CD4-positive, alpha-beta memory T cell (primary cell): ENCODE measurements around the gene OR5K1. TPM values are rescaled to one million over a fixed set of nuclear protein-coding genes. Genes with fewer than 3 reads are reported as not detected.
A peak's percentile ranks its signal among the peaks of the same experiment; 100 is the strongest.

ENCODE experiments used
- CTCF ChIA-PET: fragments of 350-600 bp; sonication (Branson Sonifier 250); formaldehyde crosslinking; loops from one replicate; lab custom pipeline; 2021; ENCODE audit warnings: inconsistent platforms; ENCODE audit not compliant: partially characterized antibody; lab: Charles Lee
- POLR2A ChIA-PET: fragments of 350-600 bp; sonication (Branson Sonifier 250); formaldehyde crosslinking; loops from one replicate; lab custom pipeline; 2021; ENCODE audit not compliant: partially characterized antibody; lab: Charles Lee
- DNase-seq, 5 donors: peaks; one replicate each; pipeline versions ENCODE4 v3.0.0 to v3.0.0-alpha.2; 2020 to 2022; ENCODE audit warnings: mixed read lengths in 1 of 5
- H3K27ac ChIP-seq: one replicate; pipeline ENCODE4 v1.7.0; 2013; ENCODE audit warnings: low read depth, low read length
- H3K27me3 ChIP-seq: 2 replicates; pipeline ENCODE4 v1.7.0; 2013; ENCODE audit warnings: mild to moderate bottlenecking, low read length, moderate library complexity; ENCODE audit not compliant: insufficient read depth
- H3K36me3 ChIP-seq: 2 replicates; pipeline ENCODE4 v1.7.0; 2013; ENCODE audit warnings: mild to moderate bottlenecking, low read length, moderate library complexity; ENCODE audit not compliant: insufficient read depth
- H3K4me1 ChIP-seq: 2 replicates; pipeline ENCODE4 v1.7.0; 2013; ENCODE audit warnings: mild to moderate bottlenecking, low read length, moderate library complexity; ENCODE audit not compliant: insufficient read depth
- H3K4me3 ChIP-seq, 2 donors: one replicate each; pipeline ENCODE4 v1.7.0; 2013; ENCODE audit warnings: low read length in 2 of 2, mild to moderate bottlenecking in 1 of 2
- H3K9me3 ChIP-seq, 2 donors: one replicate each; pipeline ENCODE4 v1.7.0; 2013; ENCODE audit warnings: low read length in 2 of 2, control low read depth in 1 of 2; ENCODE audit not compliant: control insufficient read depth in 1 of 2
- H3K27ac Mint-ChIP-seq, 7 donors: one replicate each; pipeline ENCODE4 v1.8.0; 2020 to 2021; ENCODE audit warnings: mixed read lengths in 7 of 7, mild to moderate bottlenecking in 6 of 7, inconsistent platforms in 3 of 7, moderate library complexity in 3 of 7
- H3K27me3 Mint-ChIP-seq, 2 donors: one replicate each; pipeline ENCODE4 v1.8.0; 2020 to 2021; ENCODE audit warnings: mixed read lengths in 2 of 2
- H3K36me3 Mint-ChIP-seq, 2 donors: one replicate each; pipeline ENCODE4 v1.8.0; 2020 to 2021; ENCODE audit warnings: mixed read lengths in 2 of 2, inconsistent platforms in 1 of 2, mild to moderate bottlenecking in 1 of 2
- H3K4me1 Mint-ChIP-seq, 4 donors: one replicate each; pipeline ENCODE4 v1.8.0; 2020 to 2021; ENCODE audit warnings: mixed read lengths in 4 of 4, mild to moderate bottlenecking in 1 of 4
- H3K4me3 Mint-ChIP-seq, 8 donors: one replicate each; pipeline ENCODE4 v1.8.0; 2020 to 2021; ENCODE audit warnings: mixed read lengths in 8 of 8, mild to moderate bottlenecking in 7 of 8, moderate library complexity in 6 of 8, inconsistent platforms in 3 of 8
- H3K9me3 Mint-ChIP-seq, 8 donors: one replicate each; pipeline ENCODE4 v1.8.0; 2020 to 2021; ENCODE audit warnings: mixed read lengths in 8 of 8, mild to moderate bottlenecking in 5 of 8, inconsistent platforms in 3 of 8, moderate library complexity in 1 of 8
- intact Hi-C: fragments of 100-400 bp; cut with micrococcal nuclease; formaldehyde crosslinking; loops from one replicate; pipeline ENCODE4 v1.15.1; 2023
- polyA plus RNA-seq, 2 donors: library from polyadenylated mRNA; unstranded; fragments of 300-500 nt; fragmentation: Illumina TruSeq; gene quantifications; one replicate each; pipeline ENCODE4 v1.2.3, GENCODE V29; 2021
- total RNA-seq, 2 experiments: library from RNA; stranded (reverse); gene quantifications; one replicate each; pipeline ENCODE4 v1.2.3, GENCODE V29; 2021

The OR5K1 gene
- total and polyA plus RNA-seq, 4 experiments from 2014 or later: not detected

DNA sequence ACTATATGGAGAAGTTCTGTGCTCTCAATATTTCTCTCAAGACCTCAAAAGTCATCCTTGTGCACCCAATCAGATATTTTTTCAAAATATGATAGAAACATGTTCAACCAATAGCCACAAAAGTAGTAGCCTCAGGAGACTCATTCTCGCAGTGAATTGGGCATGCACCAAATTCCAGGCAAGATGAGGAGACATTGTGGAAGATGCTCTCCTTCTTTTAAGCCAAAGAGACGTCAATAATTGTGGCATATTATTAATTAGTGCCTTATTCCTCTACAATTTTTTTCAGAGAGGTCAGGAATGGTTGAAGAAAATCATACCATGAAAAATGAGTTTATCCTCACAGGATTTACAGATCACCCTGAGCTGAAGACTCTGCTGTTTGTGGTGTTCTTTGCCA lies 34.4 kb downstream of the OR5K1 start, which contains the start of gene OR5K2:
Gene OR5K2 (plus strand): TSS at position 301 of the 400 bp plus-strand sequence. CDS start 0 bp downstream, at position 301.
- intact Hi-C loops: no loop called here
- H3K4me1 Mint-ChIP-seq: peaks cover 0 to 4% (median under 1%) of the 10 kb centered on the region in 4 donors
- no peaks in the 10 kb centered on the region for H3K9me3 ChIP-seq
- H3K4me1 ChIP-seq: no peaks in the 10 kb centered on the region
- no peak within 1 kb of the TSS for H3K4me3 ChIP-seq
- no peak for DNase-seq
- no peaks in the 10 kb centered on the region for H3K27me3 Mint-ChIP-seq
- H3K36me3 ChIP-seq: no peaks in the 10 kb centered on the region
- no peak within 1 kb of the TSS for H3K27ac Mint-ChIP-seq
- H3K27me3 ChIP-seq: no peaks in the 10 kb centered on the region
- POLR2A ChIA-PET: no interaction called here
- CTCF ChIA-PET: no interaction called here
- no peaks in the 10 kb centered on the region for H3K9me3 Mint-ChIP-seq
- peaks cover 0 to 11% of the 10 kb centered on the region in 2 donors for H3K36me3 Mint-ChIP-seq
- H3K27ac ChIP-seq: no peak within 1 kb of the TSS
- H3K4me3 Mint-ChIP-seq: no peak within 1 kb of the TSS

- H3K4me1 Mint-ChIP-seq: peaks cover 0 to 16% (median 5%) of the 10 kb centered on the region in 4 donors
- Histone ChIP-seq H3K9me3 (no peaks in the 10 kb centered on the region), H3K27me3 (no peaks in the 10 kb centered on the region), H3K4me3 (no peak overlapping the region), H3K4me1 (no peaks in the 10 kb centered on the region), H3K27ac (no peak overlapping the region), H3K36me3 (no peaks in the 10 kb centered on the region)
- no peak for DNase-seq
- CTCF ChIA-PET: interaction anchor here (2.7 kb wide), 1 partner anchor 74 kb away, joined by 6 read pairs; no protein-coding TSS in a partner anchor
- no peaks in the 10 kb centered on the region for H3K9me3 Mint-ChIP-seq
- no peaks in the 10 kb centered on the region for H3K27me3 Mint-ChIP-seq
- H3K27ac Mint-ChIP-seq: no peak overlapping the region
- intact Hi-C loops: no loop called here
- peaks cover 0 to 22% of the 10 kb centered on the region in 2 donors for H3K36me3 Mint-ChIP-seq
- no peak overlapping the region for H3K4me3 Mint-ChIP-seq
- POLR2A ChIA-PET: interaction anchor here (28.2 kb wide), 1 partner anchor 59 kb away, joined by 680 read pairs; no protein-coding TSS in a partner anchor
Observed at GRCh38 chr3:98500019-98500418, 37.0 kb downstream of the OR5K1 start.

DNA sequence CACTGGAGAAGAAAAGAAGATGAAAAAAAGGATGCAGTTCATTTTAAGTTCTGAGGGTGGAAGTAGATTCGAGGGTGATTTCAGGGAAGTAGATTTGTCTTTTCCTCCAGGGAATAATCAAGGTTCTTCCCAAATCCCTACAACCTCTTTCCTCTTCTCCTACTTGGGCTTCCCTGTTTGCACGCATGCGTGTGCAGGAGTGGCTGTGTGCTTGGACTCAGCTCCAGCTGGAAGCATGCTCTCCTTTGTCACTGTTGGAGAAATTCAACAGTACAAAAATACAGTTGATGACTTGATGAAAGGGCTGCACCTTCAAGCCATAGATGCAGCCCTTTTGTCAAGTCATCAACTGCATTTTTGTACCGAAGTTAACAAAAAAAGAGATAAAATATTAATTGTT lies 38.3 kb downstream of the OR5K1 start:
- H3K27ac ChIP-seq: no peak overlapping the region
- CTCF ChIA-PET: no interaction called here
- H3K4me1 ChIP-seq: no peaks in the 10 kb centered on the region
- Mint-ChIP-seq H3K9me3 (no peaks in the 10 kb centered on the region), H3K27me3 (no peaks in the 10 kb centered on the region), H3K27ac (no peak overlapping the region), H3K4me1 (peaks cover 0 to 16% (median 8%) of the 10 kb centered on the region in 4 donors), H3K4me3 (no peak overlapping the region), H3K36me3 (peaks cover 4 to 25% of the 10 kb centered on the region in 2 donors)
- DNase-seq: no peak
- no peaks in the 10 kb centered on the region for H3K36me3 ChIP-seq
- intact Hi-C loops: no loop called here
- H3K27me3 ChIP-seq: no peaks in the 10 kb centered on the region
- H3K9me3 ChIP-seq: no peaks in the 10 kb centered on the region
- H3K4me3 ChIP-seq: no peak overlapping the region
- POLR2A ChIA-PET: interaction anchor here (28.2 kb wide), 1 partner anchor 58 kb away, joined by 680 read pairs; no protein-coding TSS in a partner anchor

- CTCF ChIA-PET: no interaction called here
- H3K4me3 Mint-ChIP-seq: no peak overlapping the region
- no peak for DNase-seq
- no peaks in the 10 kb centered on the region for H3K4me1 ChIP-seq
- H3K36me3 Mint-ChIP-seq: peaks cover 6 to 33% of the 10 kb centered on the region in 2 donors
- peaks cover 0 to 20% (median 8%) of the 10 kb centered on the region in 4 donors for H3K4me1 Mint-ChIP-seq
- POLR2A ChIA-PET: interaction anchor here (28.2 kb wide), 1 partner anchor 57 kb away, joined by 680 read pairs; no protein-coding TSS in a partner anchor
- H3K27ac Mint-ChIP-seq: peak overlapping the region in 2 of 7 donors; percentile 42 to 54
- H3K36me3 ChIP-seq: no peaks in the 10 kb centered on the region
- intact Hi-C loops: no loop called here
- H3K27me3 Mint-ChIP-seq: no peaks in the 10 kb centered on the region
- no peaks in the 10 kb centered on the region for H3K27me3 ChIP-seq
- no peaks in the 10 kb centered on the region for H3K9me3 ChIP-seq
- no peak overlapping the region for H3K27ac ChIP-seq
- no peak overlapping the region for H3K4me3 ChIP-seq
- H3K9me3 Mint-ChIP-seq: no peaks in the 10 kb centered on the region
Observed at GRCh38 chr3:98501863-98502576, 39.0 kb downstream of the OR5K1 start.

DNA sequence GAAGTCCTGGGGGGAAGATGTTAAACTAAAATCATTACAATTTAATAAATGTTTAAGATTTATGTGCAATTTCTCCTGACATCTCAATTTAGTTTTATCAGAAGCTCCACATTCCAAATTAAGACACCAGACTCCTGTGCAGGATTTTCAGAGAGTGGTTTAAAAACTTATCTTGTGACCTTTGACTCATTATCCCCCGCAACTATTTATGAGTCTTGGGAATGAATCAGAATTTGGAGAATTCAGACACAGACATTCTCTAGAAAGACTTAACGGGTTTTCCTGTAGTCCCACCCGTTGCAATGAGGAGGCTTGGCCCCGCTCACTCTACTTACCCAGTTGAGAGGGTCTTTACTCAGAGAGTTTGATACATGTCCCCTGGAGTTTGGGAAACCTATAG lies 41.5 kb downstream of the OR5K1 start:
- H3K9me3 Mint-ChIP-seq: peaks cover 0 to 2% (median 0%) of the 10 kb centered on the region in 8 donors
- no peaks in the 10 kb centered on the region for H3K27me3 ChIP-seq
- no peaks in the 10 kb centered on the region for H3K36me3 ChIP-seq
- intact Hi-C loops: no loop called here
- H3K9me3 ChIP-seq: no peaks in the 10 kb centered on the region
- no peak for DNase-seq
- H3K27ac ChIP-seq: no peak overlapping the region
- no peaks in the 10 kb centered on the region for H3K27me3 Mint-ChIP-seq
- POLR2A ChIA-PET: interaction anchor here (1.3 to 28.2 kb wide), 3 partner anchors 10 to 54 kb away, joined by 3 to 680 read pairs (median 3); partner anchors contain the start of gene CLDND1
- CTCF ChIA-PET: interaction anchor here (1.6 kb wide), 1 partner anchor 466 kb away, joined by 3 read pairs; no protein-coding TSS in a partner anchor
- no peak overlapping the region for H3K4me3 ChIP-seq
- peaks cover 14 to 36% (median 17%) of the 10 kb centered on the region in 4 donors for H3K4me1 Mint-ChIP-seq
- H3K36me3 Mint-ChIP-seq: peaks cover 21 to 47% of the 10 kb centered on the region in 2 donors
- no peak overlapping the region for H3K4me3 Mint-ChIP-seq
- H3K27ac Mint-ChIP-seq: no peak overlapping the region
- no peaks in the 10 kb centered on the region for H3K4me1 ChIP-seq

DNA sequence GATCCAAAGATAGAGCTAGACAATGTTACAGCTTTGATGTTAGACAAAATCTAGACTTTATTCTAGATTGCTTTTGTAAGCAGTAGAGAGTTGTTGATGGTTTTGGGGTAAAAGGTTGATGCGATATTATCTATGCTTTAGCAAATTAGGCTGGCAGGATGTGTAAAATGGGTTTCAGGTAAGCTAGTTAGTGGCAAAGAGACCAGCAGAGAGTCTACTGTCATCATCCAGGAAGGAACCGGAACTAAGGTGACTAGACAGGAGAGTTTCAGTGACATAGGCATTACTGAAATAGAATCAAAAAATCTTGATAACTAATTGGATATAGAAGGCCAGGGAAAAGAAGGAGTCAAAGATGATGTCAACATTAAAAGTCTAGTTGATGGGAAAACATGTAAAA lies 45.6 kb downstream of the OR5K1 start:
- Mint-ChIP-seq H3K4me3 (no peak overlapping the region), H3K36me3 (peaks cover 51 to 57% of the 10 kb centered on the region in 2 donors), H3K9me3 (peaks cover 0 to 4% (median 0%) of the 10 kb centered on the region in 8 donors), H3K4me1 (peaks cover 13 to 48% (median 27%) of the 10 kb centered on the region in 4 donors), H3K27ac (peak overlapping the region; percentile 25 to 91 (median 47)), H3K27me3 (no peaks in the 10 kb centered on the region)
- no peak overlapping the region for H3K27ac ChIP-seq
- no peaks in the 10 kb centered on the region for H3K9me3 ChIP-seq
- DNase-seq: peak in 1 of 5 donors; percentile 39
- no peaks in the 10 kb centered on the region for H3K27me3 ChIP-seq
- POLR2A ChIA-PET: interaction anchor here (1.6 to 28.2 kb wide), 3 partner anchors 13 to 50 kb away, joined by 6 to 680 read pairs (median 24); partner anchors contain the start of gene CLDND1
- no peaks in the 10 kb centered on the region for H3K36me3 ChIP-seq
- CTCF ChIA-PET: interaction anchor here (0.9 to 1.2 kb wide), 3 partner anchors 65 to 163 kb away, joined by 3 to 5 read pairs (median 4); no protein-coding TSS in a partner anchor
- intact Hi-C loops: no loop called here
- no peaks in the 10 kb centered on the region for H3K4me1 ChIP-seq
- no peak overlapping the region for H3K4me3 ChIP-seq

- peaks cover 22 to 59% (median 40%) of the 10 kb centered on the region in 4 donors for H3K4me1 Mint-ChIP-seq
- peak overlapping the region in 4 of 7 donors; percentile 1 to 80 (median 39) for H3K27ac Mint-ChIP-seq
- DNase-seq: no peak
- intact Hi-C loops: no loop called here
- Histone ChIP-seq H3K4me1 (peaks cover 22% of the 10 kb centered on the region), H3K4me3 (no peak overlapping the region), H3K9me3 (no peaks in the 10 kb centered on the region), H3K36me3 (peaks cover 17% of the 10 kb centered on the region), H3K27ac (no peak overlapping the region), H3K27me3 (no peaks in the 10 kb centered on the region)
- CTCF ChIA-PET: interaction anchor here (0.7 kb wide), 1 partner anchor 9 kb away, joined by 3 read pairs; no protein-coding TSS in a partner anchor
- H3K9me3 Mint-ChIP-seq: peaks cover 0 to 4% (median 0%) of the 10 kb centered on the region in 8 donors
- no peaks in the 10 kb centered on the region for H3K27me3 Mint-ChIP-seq
- no peak overlapping the region for H3K4me3 Mint-ChIP-seq
- POLR2A ChIA-PET: interaction anchor here (1.6 to 28.2 kb wide), 3 partner anchors 9 to 46 kb away, joined by 4 to 680 read pairs (median 15); partner anchors contain the start of gene CLDND1
- peaks cover 65 to 72% of the 10 kb centered on the region in 2 donors for H3K36me3 Mint-ChIP-seq
Observed at GRCh38 chr3:98512576-98512975, 49.6 kb downstream of the OR5K1 start.
